GM23338 (cell line): ENCODE results near the gene KLK6.

ENCODE experiments used
- CREB1 ChIP-seq: fragments of 250-450 bp; sonication (Bioruptor Pico); IDR thresholded peaks from 2 replicates; pipeline ENCODE4 v1.5.0; 2020; ENCODE audit warnings: low read depth, mild to moderate bottlenecking, moderate library complexity
- EZH2 ChIP-seq: fragments of 200-600 bp; sonication (generic); IDR thresholded peaks from one replicate; pipeline ENCODE4 v1.8.0; 2017; ENCODE audit warnings: antibody characterized with exemption, mild to moderate bottlenecking, low read depth; ENCODE audit not compliant: unreplicated experiment
- EZH2phosphoT487 ChIP-seq: fragments of 200-600 bp; sonication (generic); IDR thresholded peaks from one replicate; pipeline ENCODE4 v1.8.1; 2018; ENCODE audit warnings: antibody characterized with exemption; ENCODE audit not compliant: unreplicated experiment
- JUNB ChIP-seq: IDR thresholded peaks from one replicate; pipeline ENCODE4 v1.6.1; 2016; ENCODE audit warnings: antibody characterized with exemption; ENCODE audit not compliant: unreplicated experiment
- NANOG ChIP-seq: IDR thresholded peaks from 2 replicates; pipeline ENCODE4 v1.6.1; 2016; ENCODE audit warnings: antibody characterized with exemption, borderline replicate concordance
- POLR2AphosphoS5 ChIP-seq: IDR thresholded peaks from 2 replicates; pipeline ENCODE4 v1.6.1; 2016; ENCODE audit warnings: antibody characterized with exemption, low read depth
- ZNF114 ChIP-seq: fragments of 250-450 bp; sonication (Bioruptor Pico); IDR thresholded peaks from 2 replicates; pipeline ENCODE4 v1.5.0; 2020; ENCODE audit warnings: mild to moderate bottlenecking, moderate library complexity
- TF ChIP-seq, protein P1 (sequence below), 2 experiments: fragments of 200-600 bp in 1 of 2; sonication (generic) in 1 of 2; conservative IDR thresholded peaks; 2 replicates each; pipeline versions ENCODE4 v1.5.1 to v1.6.1; 2016 to 2017; ENCODE audit warnings: antibody characterized with exemption in 2 of 2, low read depth in 2 of 2, mild to moderate bottlenecking in 2 of 2, moderate library complexity in 1 of 2
- TF ChIP-seq, protein P2 (sequence below): IDR thresholded peaks from one replicate; pipeline ENCODE4 v1.6.1; 2018; ENCODE audit warnings: antibody characterized with exemption; ENCODE audit not compliant: unreplicated experiment
- TF ChIP-seq, protein P3 (sequence below): IDR thresholded peaks from 2 replicates; pipeline ENCODE4 v1.6.1; 2016; ENCODE audit warnings: antibody characterized with exemption

DNA sequence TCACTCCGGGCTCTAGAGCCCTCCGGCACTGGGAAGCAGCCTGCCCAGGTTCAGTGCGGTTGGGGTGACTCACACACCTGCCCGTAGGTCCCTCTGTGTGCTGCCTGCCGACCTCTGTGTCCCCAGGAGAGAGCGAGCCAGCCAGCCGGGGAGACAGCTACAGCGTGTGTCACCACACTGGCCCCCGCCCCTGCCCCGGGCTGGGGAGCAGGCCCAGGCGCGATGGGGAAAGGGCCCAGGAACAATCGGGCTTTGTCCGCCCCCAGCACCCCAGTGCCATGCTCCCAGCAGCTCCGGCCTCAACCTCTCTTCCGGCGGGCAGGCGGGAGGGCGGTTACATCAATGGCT lies at the start of gene KLK6:
- TF ChIP-seq EZH2phosphoT487 (no peak), EZH2 (no peak), ZNF114 (CRISPR knock-in tag) (no peak), POLR2AphosphoS5 (no peak), CREB1 (CRISPR knock-in tag) (no peak), JUNB (no peak), NANOG (no peak)
- TF ChIP-seq, protein P1, sequence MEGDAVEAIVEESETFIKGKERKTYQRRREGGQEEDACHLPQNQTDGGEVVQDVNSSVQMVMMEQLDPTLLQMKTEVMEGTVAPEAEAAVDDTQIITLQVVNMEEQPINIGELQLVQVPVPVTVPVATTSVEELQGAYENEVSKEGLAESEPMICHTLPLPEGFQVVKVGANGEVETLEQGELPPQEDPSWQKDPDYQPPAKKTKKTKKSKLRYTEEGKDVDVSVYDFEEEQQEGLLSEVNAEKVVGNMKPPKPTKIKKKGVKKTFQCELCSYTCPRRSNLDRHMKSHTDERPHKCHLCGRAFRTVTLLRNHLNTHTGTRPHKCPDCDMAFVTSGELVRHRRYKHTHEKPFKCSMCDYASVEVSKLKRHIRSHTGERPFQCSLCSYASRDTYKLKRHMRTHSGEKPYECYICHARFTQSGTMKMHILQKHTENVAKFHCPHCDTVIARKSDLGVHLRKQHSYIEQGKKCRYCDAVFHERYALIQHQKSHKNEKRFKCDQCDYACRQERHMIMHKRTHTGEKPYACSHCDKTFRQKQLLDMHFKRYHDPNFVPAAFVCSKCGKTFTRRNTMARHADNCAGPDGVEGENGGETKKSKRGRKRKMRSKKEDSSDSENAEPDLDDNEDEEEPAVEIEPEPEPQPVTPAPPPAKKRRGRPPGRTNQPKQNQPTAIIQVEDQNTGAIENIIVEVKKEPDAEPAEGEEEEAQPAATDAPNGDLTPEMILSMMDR (conservative IDR thresholded peaks at IDR 0.05; ENCODE audit: low read depth in 2 of 2), result no peak
- TF ChIP-seq, protein P2, sequence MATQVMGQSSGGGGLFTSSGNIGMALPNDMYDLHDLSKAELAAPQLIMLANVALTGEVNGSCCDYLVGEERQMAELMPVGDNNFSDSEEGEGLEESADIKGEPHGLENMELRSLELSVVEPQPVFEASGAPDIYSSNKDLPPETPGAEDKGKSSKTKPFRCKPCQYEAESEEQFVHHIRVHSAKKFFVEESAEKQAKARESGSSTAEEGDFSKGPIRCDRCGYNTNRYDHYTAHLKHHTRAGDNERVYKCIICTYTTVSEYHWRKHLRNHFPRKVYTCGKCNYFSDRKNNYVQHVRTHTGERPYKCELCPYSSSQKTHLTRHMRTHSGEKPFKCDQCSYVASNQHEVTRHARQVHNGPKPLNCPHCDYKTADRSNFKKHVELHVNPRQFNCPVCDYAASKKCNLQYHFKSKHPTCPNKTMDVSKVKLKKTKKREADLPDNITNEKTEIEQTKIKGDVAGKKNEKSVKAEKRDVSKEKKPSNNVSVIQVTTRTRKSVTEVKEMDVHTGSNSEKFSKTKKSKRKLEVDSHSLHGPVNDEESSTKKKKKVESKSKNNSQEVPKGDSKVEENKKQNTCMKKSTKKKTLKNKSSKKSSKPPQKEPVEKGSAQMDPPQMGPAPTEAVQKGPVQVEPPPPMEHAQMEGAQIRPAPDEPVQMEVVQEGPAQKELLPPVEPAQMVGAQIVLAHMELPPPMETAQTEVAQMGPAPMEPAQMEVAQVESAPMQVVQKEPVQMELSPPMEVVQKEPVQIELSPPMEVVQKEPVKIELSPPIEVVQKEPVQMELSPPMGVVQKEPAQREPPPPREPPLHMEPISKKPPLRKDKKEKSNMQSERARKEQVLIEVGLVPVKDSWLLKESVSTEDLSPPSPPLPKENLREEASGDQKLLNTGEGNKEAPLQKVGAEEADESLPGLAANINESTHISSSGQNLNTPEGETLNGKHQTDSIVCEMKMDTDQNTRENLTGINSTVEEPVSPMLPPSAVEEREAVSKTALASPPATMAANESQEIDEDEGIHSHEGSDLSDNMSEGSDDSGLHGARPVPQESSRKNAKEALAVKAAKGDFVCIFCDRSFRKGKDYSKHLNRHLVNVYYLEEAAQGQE, result no peak
- TF ChIP-seq, protein P3, sequence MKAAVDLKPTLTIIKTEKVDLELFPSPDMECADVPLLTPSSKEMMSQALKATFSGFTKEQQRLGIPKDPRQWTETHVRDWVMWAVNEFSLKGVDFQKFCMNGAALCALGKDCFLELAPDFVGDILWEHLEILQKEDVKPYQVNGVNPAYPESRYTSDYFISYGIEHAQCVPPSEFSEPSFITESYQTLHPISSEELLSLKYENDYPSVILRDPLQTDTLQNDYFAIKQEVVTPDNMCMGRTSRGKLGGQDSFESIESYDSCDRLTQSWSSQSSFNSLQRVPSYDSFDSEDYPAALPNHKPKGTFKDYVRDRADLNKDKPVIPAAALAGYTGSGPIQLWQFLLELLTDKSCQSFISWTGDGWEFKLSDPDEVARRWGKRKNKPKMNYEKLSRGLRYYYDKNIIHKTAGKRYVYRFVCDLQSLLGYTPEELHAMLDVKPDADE, result no peak
